ENCODE results near the gene CDKL1.

CDKL1 gene

DNA sequence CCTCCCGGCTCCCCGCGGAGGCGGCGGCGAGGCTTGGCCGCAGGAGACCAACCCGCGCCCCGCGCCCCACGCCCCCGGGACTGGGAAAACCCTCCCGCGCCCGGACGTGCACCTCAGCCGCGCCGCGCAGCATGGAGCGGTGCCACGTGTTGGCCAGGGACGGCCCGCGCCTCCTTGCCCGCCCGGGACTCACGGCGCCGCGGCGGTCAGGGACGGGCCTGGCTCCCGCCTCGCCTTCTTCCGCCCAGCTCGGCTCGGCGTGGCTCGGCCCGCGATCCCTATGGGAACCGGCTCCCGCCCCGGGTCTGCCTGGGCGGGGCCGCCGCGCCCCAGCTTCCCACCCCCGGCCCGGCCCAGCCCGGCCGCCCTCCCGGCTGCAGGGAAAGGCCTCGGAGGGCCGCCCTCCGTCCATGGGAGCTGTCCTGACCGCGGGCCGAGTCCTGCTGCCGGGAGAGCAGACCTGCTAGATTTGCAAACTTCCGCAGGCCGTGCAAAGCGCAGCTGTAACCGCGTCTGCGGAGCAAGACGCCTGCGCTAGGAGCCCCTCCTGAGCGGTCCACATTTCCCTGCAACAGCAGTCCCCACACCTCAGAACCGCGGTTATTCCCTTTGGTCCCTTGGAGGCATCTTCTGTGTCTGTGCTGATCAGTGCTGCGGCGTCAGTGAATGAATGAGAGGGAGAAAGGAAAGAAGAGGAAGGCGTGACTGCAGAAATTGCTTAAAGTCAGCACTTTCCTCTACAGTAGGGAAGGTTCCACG, at the start of gene CDKL1:
CDKL1 (minus strand) TSS at position 251 of the 759 bp plus-strand sequence. CDS start 1,013 bp downstream, outside the sequence.
- peak; percentile 60 for DNase-seq

GRCh38 chr14:50434528-50434927, 37.8 kb upstream of the CDKL1 start:
- no peak for DNase-seq

DNA sequence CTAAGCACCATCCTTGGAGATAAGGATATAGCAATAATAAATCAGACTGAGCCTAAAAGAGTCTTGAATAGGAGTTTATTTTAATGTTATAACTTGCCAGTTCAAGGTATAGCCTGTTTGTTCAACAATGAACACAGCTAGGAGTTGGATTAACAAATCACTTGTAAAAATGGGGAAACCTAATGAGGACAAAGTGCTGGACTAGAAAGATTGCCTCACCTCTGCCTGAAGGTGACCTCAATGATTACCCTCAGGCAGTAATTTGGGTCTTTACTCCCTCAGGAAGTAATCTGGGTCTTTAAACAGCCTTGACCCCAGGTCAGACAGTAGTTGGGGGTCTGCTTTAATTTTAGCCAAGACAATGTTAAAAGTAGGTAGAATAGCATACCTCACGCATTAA, 35.5 kb upstream of the CDKL1 start:
- DNase-seq: no peak

GRCh38 chr14:50425816-50426215, 29.1 kb upstream of the CDKL1 start:
- DNase-seq: peak; percentile 60

- DNase-seq: no peak
Observed at GRCh38 chr14:50425105-50425504, 28.4 kb upstream of the CDKL1 start.

- no peak for DNase-seq
Observed at GRCh38 chr14:50423529-50423928, 26.8 kb upstream of the CDKL1 start.

DNA sequence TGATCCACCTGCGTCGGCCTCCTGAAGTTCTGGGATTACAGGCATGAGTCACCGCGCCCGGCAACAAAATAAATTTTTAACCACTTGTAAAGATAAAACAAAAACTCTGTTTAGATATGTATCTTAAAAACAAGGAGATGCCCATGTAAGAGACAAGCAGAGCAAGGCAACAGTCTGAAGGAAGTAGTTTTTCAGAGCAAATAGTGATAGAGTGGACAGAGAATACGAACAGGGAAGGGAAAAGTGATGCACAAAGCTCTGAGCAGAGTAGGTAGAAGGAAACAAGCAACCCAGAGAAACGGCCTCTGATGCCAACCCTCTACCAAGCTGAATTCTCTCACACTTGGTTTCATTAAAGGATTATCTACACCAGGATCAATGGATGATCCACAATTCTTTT, 24.8 kb upstream of the CDKL1 start:
- no peak for DNase-seq

DNA sequence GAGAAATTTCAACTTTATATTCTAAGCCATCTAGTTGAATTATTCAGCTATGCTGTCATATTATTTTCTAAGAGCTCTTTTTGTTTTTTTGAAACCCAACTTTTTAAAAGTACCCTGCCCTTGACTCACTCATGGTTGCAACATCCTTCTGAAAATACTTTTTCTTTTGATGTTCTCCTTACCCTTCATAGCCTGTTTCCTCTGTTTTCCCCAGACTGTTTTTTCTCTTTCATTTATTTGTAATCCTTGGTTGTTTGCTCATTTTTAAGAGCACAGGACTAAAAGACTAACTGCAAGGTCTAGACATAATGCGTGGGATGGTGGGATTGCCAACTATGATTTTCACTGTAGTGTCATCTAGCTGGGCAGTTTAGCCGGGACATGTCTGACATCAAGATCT, 21.2 kb upstream of the CDKL1 start:
- peak; percentile 45 for DNase-seq

- peak; percentile 58 for DNase-seq
Observed at GRCh38 chr14:50410921-50411320, 14.2 kb upstream of the CDKL1 start.

DNA sequence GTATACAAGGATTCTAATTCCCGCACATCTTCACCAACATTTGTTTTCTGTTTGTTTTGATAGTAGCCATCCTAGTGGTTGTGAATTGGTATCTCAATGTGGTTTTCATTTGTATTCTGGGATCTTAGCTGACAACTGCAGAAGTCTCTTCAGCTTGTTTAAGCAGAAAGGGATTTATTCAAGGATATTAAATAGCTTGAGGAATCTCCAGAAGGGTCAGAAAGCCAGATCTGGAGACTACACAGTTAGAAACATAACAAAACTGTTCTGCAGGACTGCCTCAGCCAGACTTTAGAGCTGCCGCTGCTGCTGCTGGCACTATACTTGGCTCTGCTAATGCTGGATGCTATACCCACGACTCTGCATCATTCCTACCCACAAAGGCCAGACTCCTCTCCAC, 13.4 kb upstream of the CDKL1 start:
- DNase-seq: no peak

DNA sequence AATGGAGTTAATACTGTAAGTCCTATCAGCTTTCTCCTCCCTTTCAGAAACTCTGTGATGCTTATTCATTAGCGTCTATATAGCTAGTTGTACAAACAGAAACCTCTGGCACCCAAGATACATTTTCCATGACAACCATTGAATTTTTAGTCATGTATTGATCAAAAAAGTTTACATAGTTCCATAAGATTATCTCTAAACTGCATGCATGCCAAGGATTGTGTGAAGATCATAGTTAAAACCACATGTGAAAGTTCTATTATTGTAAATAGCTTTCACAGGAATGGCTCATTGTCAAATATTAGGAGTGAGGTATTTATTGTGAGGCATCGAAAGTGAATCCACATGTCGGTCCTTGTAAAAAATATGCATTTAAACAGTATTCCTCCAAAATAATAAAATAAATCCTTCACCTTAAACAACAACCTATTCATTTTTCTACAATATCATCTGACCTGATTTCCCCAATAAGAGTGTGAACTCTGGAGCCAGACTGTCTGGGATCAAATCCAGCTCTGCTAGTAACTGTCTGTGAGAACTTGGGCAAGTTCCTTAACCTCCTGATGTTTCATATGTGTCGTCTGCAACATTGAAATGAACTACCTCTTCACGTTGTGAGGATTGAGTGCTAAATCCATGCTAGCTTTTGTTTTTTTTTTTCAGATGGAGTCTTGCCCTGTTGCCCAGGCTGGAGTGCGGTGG, 10.6 kb upstream of the CDKL1 start:
- no peak for DNase-seq

DNA sequence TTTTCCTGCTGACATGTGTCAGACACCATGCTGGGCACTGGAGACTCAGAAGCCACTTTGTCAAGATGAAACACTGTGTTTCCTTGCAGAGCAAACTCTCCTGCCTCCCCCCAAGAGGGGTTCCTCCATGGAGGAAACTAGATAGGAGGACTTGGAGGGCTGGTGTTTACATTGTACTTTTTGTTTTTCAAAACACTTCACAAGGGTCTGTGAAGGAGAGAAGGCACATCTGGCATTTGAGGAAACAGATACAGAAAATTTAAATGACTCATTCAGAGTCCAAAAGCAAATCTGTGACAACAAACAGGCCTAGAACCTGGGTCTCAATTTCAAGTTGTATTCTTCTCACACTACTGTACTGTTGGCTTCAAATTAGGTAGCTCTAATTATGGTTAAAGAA, 6.7 kb upstream of the CDKL1 start:
- DNase-seq: peak; percentile 47

- DNase-seq: peak; percentile 65
Observed at GRCh38 chr14:50402965-50403364, 6.3 kb upstream of the CDKL1 start.

DNA sequence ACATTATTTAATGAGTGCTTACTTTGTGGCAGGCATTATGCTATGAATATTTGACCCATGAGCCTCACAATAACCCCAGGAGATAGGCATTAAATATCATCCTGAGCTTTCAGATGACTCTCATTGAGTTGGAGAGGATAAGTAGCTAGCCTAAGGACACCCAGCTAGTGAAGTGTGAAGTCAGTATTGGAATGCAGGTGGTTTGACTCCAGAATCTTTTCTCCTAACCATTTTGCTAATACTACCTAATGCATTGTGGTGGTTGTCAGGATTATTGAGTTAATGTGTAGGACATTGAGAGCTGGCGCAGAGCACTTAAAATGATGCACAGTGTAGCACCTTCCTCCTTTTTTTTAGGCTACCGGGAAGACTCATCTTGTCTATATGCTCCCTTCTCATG, 3.8 kb upstream of the CDKL1 start:
- no peak for DNase-seq

- peak; percentile 86 for DNase-seq
Observed at GRCh38 chr14:50399251-50400032, 2.8 kb upstream of the CDKL1 start.

- DNase-seq: no peak
Observed at GRCh38 chr14:50398189-50398580, 1.5 kb upstream of the CDKL1 start.

GRCh38 chr14:50397390-50398188, 908 bp upstream of the CDKL1 start:
- DNase-seq: peak; percentile 60

- no peak for DNase-seq
Observed at GRCh38 chr14:50395448-50395847, 1.2 kb downstream of the CDKL1 start.

DNA sequence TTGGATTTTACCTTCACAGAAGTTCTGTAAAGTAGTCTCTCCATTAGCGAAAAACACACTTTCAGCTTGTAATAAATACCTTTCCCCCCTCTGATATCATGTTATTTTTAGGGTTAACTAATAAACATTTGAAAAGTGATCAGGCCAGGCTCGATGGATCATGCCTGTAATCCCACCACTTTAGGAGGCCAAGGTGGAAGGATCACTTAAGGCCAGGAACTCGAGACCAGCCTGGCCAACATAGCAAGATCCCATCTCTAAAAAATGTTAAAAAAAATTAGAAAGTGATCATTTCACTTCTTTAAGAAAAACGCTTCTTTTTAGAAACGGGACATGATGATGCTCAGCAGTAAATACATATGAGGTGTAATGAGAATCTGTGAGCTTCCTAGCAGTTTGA, 2.0 kb downstream of the CDKL1 start:
- no peak for DNase-seq

- no peak for DNase-seq
Observed at GRCh38 chr14:50389668-50390441, 6.8 kb downstream of the CDKL1 start.

GRCh38 chr14:50388256-50388931, 8.3 kb downstream of the CDKL1 start:
- DNase-seq: no peak

Data from MV-4-11 (cell line).